ENCODE measurements around the gene SESTD1.
"Not testable (repeated sequence)": the region's sequence is repeated elsewhere in the genome, so short reads cannot be mapped to it uniquely, and the experiment has no call there.

Gene SESTD1

GRCh38 chr2:179238027-179238426 is 26.6 kb downstream of the SESTD1 start:
- DNase-seq (ENCODE audit: low read depth, low spot score) = no peak

GRCh38 chr2:179237209-179237946 is 27.3 kb downstream of the SESTD1 start:
- DNase-seq (ENCODE audit: low read depth, low spot score) = no peak

- no peak for DNase-seq (ENCODE audit: low read depth, low spot score)
These were observed 29.0 kb downstream of the SESTD1 start for GRCh38 chr2:179235463-179236108.

- no peak for DNase-seq (ENCODE audit: low read depth, low spot score)
These were observed 29.9 kb downstream of the SESTD1 start for GRCh38 chr2:179234658-179235240.

- DNase-seq (ENCODE audit: low read depth, low spot score) = no peak
These were observed 30.8 kb downstream of the SESTD1 start for GRCh38 chr2:179233626-179234430.

GRCh38 chr2:179233083-179233490 is 31.5 kb downstream of the SESTD1 start:
- DNase-seq (ENCODE audit: low read depth, low spot score) = no peak

GRCh38 chr2:179226961-179227259 is 37.7 kb downstream of the SESTD1 start:
- no peak for DNase-seq (ENCODE audit: low read depth, low spot score)

GRCh38 chr2:179226203-179226960 is 38.2 kb downstream of the SESTD1 start:
- no peak for DNase-seq (ENCODE audit: low read depth, low spot score)

GRCh38 chr2:179224361-179224760 is 40.3 kb downstream of the SESTD1 start:
- DNase-seq (ENCODE audit: low read depth, low spot score) = no peak

GRCh38 chr2:179222076-179222475 is 42.6 kb downstream of the SESTD1 start:
- DNase-seq (ENCODE audit: low read depth, low spot score) = no peak

- peak; percentile 74 for DNase-seq (ENCODE audit: low read depth, low spot score)
These were observed 45.6 kb downstream of the SESTD1 start for GRCh38 chr2:179218848-179219594.

GRCh38 chr2:179214671-179215070 is 50.0 kb downstream of the SESTD1 start:
- not testable (repeated sequence) for DNase-seq (ENCODE audit: low read depth, low spot score)

- no peak for DNase-seq (ENCODE audit: low read depth, low spot score)
These were observed 53.3 kb downstream of the SESTD1 start for GRCh38 chr2:179211355-179211754.

GRCh38 chr2:179208277-179208676 is 56.4 kb downstream of the SESTD1 start:
- not testable (repeated sequence) for DNase-seq (ENCODE audit: low read depth, low spot score)

GRCh38 chr2:179207047-179207446 is 57.6 kb downstream of the SESTD1 start:
- DNase-seq (ENCODE audit: low read depth, low spot score) = no peak

- DNase-seq (ENCODE audit: low read depth, low spot score) = no peak
These were observed 62.8 kb downstream of the SESTD1 start for GRCh38 chr2:179201869-179202268.

GRCh38 chr2:179195926-179196590 is 68.6 kb downstream of the SESTD1 start:
- not testable (repeated sequence) for DNase-seq (ENCODE audit: low read depth, low spot score)

GRCh38 chr2:179195141-179195540 is 69.5 kb downstream of the SESTD1 start:
- DNase-seq (ENCODE audit: low read depth, low spot score) = no peak

GRCh38 chr2:179193759-179194394 is 70.8 kb downstream of the SESTD1 start:
- no peak for DNase-seq (ENCODE audit: low read depth, low spot score)

- DNase-seq (ENCODE audit: low read depth, low spot score) = no peak
These were observed 73.5 kb downstream of the SESTD1 start for GRCh38 chr2:179191110-179191509.
